Glutamatergic neuron (in vitro differentiated cells): Measurements from ENCODE around the gene AMOTL2. TPM values are rescaled to one million over a fixed set of nuclear protein-coding genes. Genes with fewer than 3 reads are reported as not detected.

Experiments used
- DNase-seq: peaks from one replicate; pipeline ENCODE4 v3.0.0; 2022
- H3K27ac Mint-ChIP-seq: one replicate; pipeline ENCODE4 v1.8.0; 2020; ENCODE audit warnings: mild to moderate bottlenecking, mixed read lengths, inconsistent platforms; ENCODE audit not compliant: unreplicated experiment
- H3K27me3 Mint-ChIP-seq: one replicate; pipeline ENCODE4 v1.8.0; 2020; ENCODE audit warnings: mild to moderate bottlenecking, moderate library complexity, mixed read lengths, inconsistent platforms; ENCODE audit not compliant: unreplicated experiment
- H3K36me3 Mint-ChIP-seq: one replicate; pipeline ENCODE4 v1.8.0; 2020; ENCODE audit warnings: mild to moderate bottlenecking, mixed read lengths, inconsistent platforms; ENCODE audit not compliant: unreplicated experiment
- H3K4me1 Mint-ChIP-seq: one replicate; pipeline ENCODE4 v1.8.0; 2020; ENCODE audit warnings: mild to moderate bottlenecking, low read depth, mixed read lengths, inconsistent platforms; ENCODE audit not compliant: unreplicated experiment
- H3K4me3 Mint-ChIP-seq: one replicate; pipeline ENCODE4 v1.8.0; 2020; ENCODE audit warnings: mild to moderate bottlenecking, mixed read lengths, inconsistent platforms; ENCODE audit not compliant: unreplicated experiment
- H3K9me3 Mint-ChIP-seq: one replicate; pipeline ENCODE4 v1.8.0; 2020; ENCODE audit warnings: mild to moderate bottlenecking, moderate library complexity, mixed read lengths, inconsistent platforms; ENCODE audit not compliant: unreplicated experiment
- total RNA-seq: library from RNA; stranded (reverse); fragmentation: NEBNext Ultra II Directional; extraction: Animal tissue kit (Norgen Biotek cat#: 25700); gene quantifications from one replicate; pipeline ENCODE4 v1.2.1, GENCODE V29; 2021; ENCODE audit not compliant: unreplicated experiment
- TF ChIP-seq, protein P1 (sequence below): fragments of 200-600 bp; sonication (generic); IDR thresholded peaks from one replicate; pipeline ENCODE4 v1.5.0; 2021; ENCODE audit not compliant: partially characterized antibody, unreplicated experiment

AMOTL2 gene
- total RNA-seq, 1 donor from 2014 or later = 38.1 TPM

- peaks cover 5% of the 10 kb centered on the region for H3K9me3 Mint-ChIP-seq
- peaks cover 8% of the 10 kb centered on the region for H3K36me3 Mint-ChIP-seq
- DNase-seq = no peak
- no peak overlapping the region for H3K27ac Mint-ChIP-seq
- H3K4me3 Mint-ChIP-seq = no peak overlapping the region
- H3K27me3 Mint-ChIP-seq = peaks cover 8% of the 10 kb centered on the region
- peaks cover 2% of the 10 kb centered on the region for H3K4me1 Mint-ChIP-seq
- TF ChIP-seq, protein P1, sequence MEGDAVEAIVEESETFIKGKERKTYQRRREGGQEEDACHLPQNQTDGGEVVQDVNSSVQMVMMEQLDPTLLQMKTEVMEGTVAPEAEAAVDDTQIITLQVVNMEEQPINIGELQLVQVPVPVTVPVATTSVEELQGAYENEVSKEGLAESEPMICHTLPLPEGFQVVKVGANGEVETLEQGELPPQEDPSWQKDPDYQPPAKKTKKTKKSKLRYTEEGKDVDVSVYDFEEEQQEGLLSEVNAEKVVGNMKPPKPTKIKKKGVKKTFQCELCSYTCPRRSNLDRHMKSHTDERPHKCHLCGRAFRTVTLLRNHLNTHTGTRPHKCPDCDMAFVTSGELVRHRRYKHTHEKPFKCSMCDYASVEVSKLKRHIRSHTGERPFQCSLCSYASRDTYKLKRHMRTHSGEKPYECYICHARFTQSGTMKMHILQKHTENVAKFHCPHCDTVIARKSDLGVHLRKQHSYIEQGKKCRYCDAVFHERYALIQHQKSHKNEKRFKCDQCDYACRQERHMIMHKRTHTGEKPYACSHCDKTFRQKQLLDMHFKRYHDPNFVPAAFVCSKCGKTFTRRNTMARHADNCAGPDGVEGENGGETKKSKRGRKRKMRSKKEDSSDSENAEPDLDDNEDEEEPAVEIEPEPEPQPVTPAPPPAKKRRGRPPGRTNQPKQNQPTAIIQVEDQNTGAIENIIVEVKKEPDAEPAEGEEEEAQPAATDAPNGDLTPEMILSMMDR = no peak
Observed at GRCh38 chr3:134334901-134335280, 39.4 kb downstream of the AMOTL2 start.

DNA sequence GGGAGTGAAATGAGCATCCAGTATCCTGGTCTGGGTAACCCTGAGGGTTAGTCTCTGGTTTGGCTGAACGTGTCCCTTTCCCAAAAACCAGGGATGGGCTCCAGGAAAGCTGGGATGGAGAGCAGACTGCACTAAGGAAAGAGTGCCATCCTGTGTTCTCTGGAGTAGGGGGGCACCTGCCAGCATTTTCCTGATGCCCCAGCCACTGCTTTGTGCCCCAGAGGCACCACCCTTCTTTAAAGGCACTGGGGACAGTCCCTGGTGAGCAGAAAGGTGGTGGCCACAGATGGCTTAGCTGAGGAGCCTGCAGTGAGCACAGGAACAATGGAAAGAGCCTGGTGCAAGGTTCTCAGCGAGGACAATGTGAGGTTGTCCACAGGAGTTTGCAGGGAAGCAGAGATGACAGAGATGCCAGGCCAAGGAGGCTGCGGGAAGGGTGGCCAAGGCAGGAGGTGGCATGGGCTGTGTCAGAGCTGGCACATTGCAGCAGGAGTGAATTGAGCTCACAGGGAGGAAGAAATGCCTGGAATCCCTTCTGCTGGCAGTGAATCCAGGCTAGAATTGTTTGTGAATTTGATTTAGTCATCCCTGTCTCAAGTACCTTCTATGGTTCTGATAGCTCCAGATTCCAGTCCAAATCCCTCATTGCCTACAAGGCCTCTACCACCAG lies 39.9 kb downstream of the AMOTL2 start:
- TF ChIP-seq, protein P1 = no peak
- peaks cover 3% of the 10 kb centered on the region for H3K9me3 Mint-ChIP-seq
- no peak for DNase-seq
- no peak overlapping the region for H3K27ac Mint-ChIP-seq
- H3K4me1 Mint-ChIP-seq = peaks cover 2% of the 10 kb centered on the region
- peaks cover 8% of the 10 kb centered on the region for H3K36me3 Mint-ChIP-seq
- peaks cover 8% of the 10 kb centered on the region for H3K27me3 Mint-ChIP-seq
- H3K4me3 Mint-ChIP-seq = no peak overlapping the region

DNA sequence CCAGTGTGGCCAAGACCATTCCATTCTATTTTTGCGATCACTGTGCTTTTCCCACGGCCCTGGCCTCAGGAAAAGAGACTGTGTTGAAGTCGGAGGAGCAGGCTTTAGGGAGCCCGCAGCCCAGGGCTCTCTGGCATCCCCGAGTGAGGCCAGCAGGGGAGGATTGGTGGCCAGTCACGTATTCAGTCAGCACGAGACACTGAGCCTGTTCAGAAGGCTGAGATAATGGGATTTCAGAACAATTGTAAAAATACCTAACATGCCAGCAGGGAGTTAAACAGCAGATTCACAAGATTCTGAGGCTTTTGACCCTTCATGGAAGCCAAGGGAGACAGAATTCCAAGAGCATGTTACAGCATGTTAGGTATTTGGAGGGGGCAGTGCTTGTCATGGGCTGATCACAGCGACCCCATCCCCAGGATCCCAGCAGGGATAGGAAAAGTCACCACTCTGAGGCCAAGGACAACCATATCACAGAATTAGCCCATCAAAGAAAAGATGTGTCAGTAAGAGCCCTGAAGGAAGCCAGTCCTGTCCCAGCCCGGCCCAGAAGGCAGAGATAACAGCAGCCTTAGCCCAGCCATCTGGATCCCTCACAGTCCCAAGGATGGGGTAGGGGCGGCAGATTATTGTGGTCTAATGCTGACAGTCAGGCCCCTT lies 40.6 kb downstream of the AMOTL2 start:
- H3K4me3 Mint-ChIP-seq = no peak overlapping the region
- peaks cover 3% of the 10 kb centered on the region for H3K9me3 Mint-ChIP-seq
- TF ChIP-seq, protein P1 = no peak
- H3K27ac Mint-ChIP-seq = peak overlapping the region; percentile 43
- peaks cover 2% of the 10 kb centered on the region for H3K4me1 Mint-ChIP-seq
- H3K27me3 Mint-ChIP-seq = peaks cover 8% of the 10 kb centered on the region
- no peak for DNase-seq
- H3K36me3 Mint-ChIP-seq = peaks cover 8% of the 10 kb centered on the region

DNA sequence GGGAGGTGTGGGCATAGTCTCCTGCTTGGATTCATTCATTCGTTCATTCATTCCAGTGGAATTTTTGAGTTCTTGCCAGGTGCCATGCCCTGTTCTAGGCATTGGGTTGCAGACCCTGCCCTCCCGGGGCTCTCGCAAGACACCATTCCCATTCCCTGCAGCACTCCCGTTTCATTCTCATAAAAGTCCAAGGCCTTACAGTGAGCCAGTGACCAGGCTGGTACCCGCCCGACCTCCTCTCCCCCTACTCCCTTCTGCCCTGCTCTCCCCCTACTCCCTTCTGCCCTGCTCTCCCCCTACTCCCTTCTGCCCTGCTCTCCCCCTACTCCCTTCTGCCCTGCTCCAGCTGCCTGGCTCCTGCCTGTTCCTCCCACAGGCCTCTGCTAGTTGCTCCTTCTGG lies 41.9 kb downstream of the AMOTL2 start:
- no peak overlapping the region for H3K4me3 Mint-ChIP-seq
- H3K27ac Mint-ChIP-seq = no peak overlapping the region
- peaks cover 4% of the 10 kb centered on the region for H3K27me3 Mint-ChIP-seq
- peaks cover 3% of the 10 kb centered on the region for H3K9me3 Mint-ChIP-seq
- DNase-seq = no peak
- H3K36me3 Mint-ChIP-seq = peaks cover 8% of the 10 kb centered on the region
- peaks cover 2% of the 10 kb centered on the region for H3K4me1 Mint-ChIP-seq
- TF ChIP-seq, protein P1 = no peak

- Mint-ChIP-seq H3K36me3 (peaks cover 8% of the 10 kb centered on the region), H3K9me3 (peaks cover 3% of the 10 kb centered on the region), H3K4me3 (no peak overlapping the region), H3K27ac (no peak overlapping the region), H3K27me3 (peaks cover 6% of the 10 kb centered on the region), H3K4me1 (peaks cover 2% of the 10 kb centered on the region)
- no peak for DNase-seq
- TF ChIP-seq, protein P1 = no peak
Observed at GRCh38 chr3:134331811-134332199, 42.4 kb downstream of the AMOTL2 start.
